Measurements from ENCODE around the gene MICAL1.
A peak's percentile ranks its signal among the peaks of the same experiment; 100 is the strongest.

MICAL1 gene

GRCh38 chr6:109488001-109488400 is 32.4 kb upstream of the MICAL1 start:
- no peak overlapping the region for H2AK5ac ChIP-seq (ENCODE audit: low read length)
- no peak overlapping the region for H4K8ac ChIP-seq (ENCODE audit: low read depth, low read length)
- H4K91ac ChIP-seq (ENCODE audit: low read depth, low read length), result no peak overlapping the region
- H3K27ac ChIP-seq (ENCODE audit: low read depth, low read length), result no peak overlapping the region
- no peak overlapping the region for H3K23ac ChIP-seq (ENCODE audit: low read length)
- H3K79me2 ChIP-seq (ENCODE audit: control insufficient read depth, insufficient read depth, low read length, poor library complexity), result no peaks in the 10 kb centered on the region
- no peaks in the 10 kb centered on the region for H3K79me1 ChIP-seq (ENCODE audit: low read length)
- no peak overlapping the region for H4K12ac ChIP-seq (ENCODE audit: low read depth, low read length)
- H3K4me2 ChIP-seq (ENCODE audit: low read length), result no peak overlapping the region
- H2BK12ac ChIP-seq (ENCODE audit: low read length), result no peak overlapping the region
- H3K4me3 ChIP-seq (ENCODE audit: low read depth, low read length), result no peak overlapping the region
- no peak overlapping the region for H3K9ac ChIP-seq (ENCODE audit: low read length)
- H3K4ac ChIP-seq (ENCODE audit: low read depth, low read length), result no peak overlapping the region
- H3K9me3 ChIP-seq (ENCODE audit: insufficient read depth, low read depth, low read length), result no peaks in the 10 kb centered on the region
- no peak overlapping the region for H2BK5ac ChIP-seq (ENCODE audit: low read depth, low read length, poor library complexity)
- H3K4me1 ChIP-seq (ENCODE audit: control insufficient read depth in 1 of 2, insufficient read depth in 2 of 2, low read length in 2 of 2), result no peaks in the 10 kb centered on the region
- H2AFZ ChIP-seq (ENCODE audit: insufficient read depth, low read length, poor library complexity), result no peak overlapping the region
- DNase-seq, result no peak
- no peak overlapping the region for H3K18ac ChIP-seq (ENCODE audit: low read length)
- H3K27me3 ChIP-seq (ENCODE audit: insufficient read depth, low read length), result no peaks in the 10 kb centered on the region
- H3K14ac ChIP-seq (ENCODE audit: low read length), result no peak overlapping the region
- no peaks in the 10 kb centered on the region for H3K36me3 ChIP-seq (ENCODE audit: control insufficient read depth in 1 of 2, insufficient read depth in 2 of 2, low read length in 2 of 2)
- H2BK120ac ChIP-seq (ENCODE audit: insufficient read depth, low read length, poor library complexity), result no peak overlapping the region

- no peak overlapping the region for H3K4me3 ChIP-seq (ENCODE audit: low read depth, low read length)
- H3K4ac ChIP-seq (ENCODE audit: low read depth, low read length), result no peak overlapping the region
- H2AK5ac ChIP-seq (ENCODE audit: low read length), result no peak overlapping the region
- H2BK12ac ChIP-seq (ENCODE audit: low read length), result no peak overlapping the region
- H3K9ac ChIP-seq (ENCODE audit: low read length), result no peak overlapping the region
- no peak overlapping the region for H3K14ac ChIP-seq (ENCODE audit: low read length)
- peaks cover 5% of the 10 kb centered on the region for H3K79me1 ChIP-seq (ENCODE audit: low read length)
- H4K12ac ChIP-seq (ENCODE audit: low read depth, low read length), result no peak overlapping the region
- H3K36me3 ChIP-seq (ENCODE audit: control insufficient read depth in 1 of 2, insufficient read depth in 2 of 2, low read length in 2 of 2), result peaks cover 0 to 3% of the 10 kb centered on the region in 2 experiments
- WGBS (ENCODE audit: extremely low coverage, insufficient coverage, insufficient read length), result no CpG with 5 or more reads among the region's 1 CpG
- H2BK120ac ChIP-seq (ENCODE audit: insufficient read depth, low read length, poor library complexity), result no peak overlapping the region
- H3K4me1 ChIP-seq (ENCODE audit: control insufficient read depth in 1 of 2, insufficient read depth in 2 of 2, low read length in 2 of 2), result peaks cover 0 to 3% of the 10 kb centered on the region in 2 experiments
- H3K23ac ChIP-seq (ENCODE audit: low read length), result no peak overlapping the region
- no peaks in the 10 kb centered on the region for H3K27me3 ChIP-seq (ENCODE audit: insufficient read depth, low read length)
- no peak overlapping the region for H3K18ac ChIP-seq (ENCODE audit: low read length)
- no peak overlapping the region for H2AFZ ChIP-seq (ENCODE audit: insufficient read depth, low read length, poor library complexity)
- H3K27ac ChIP-seq (ENCODE audit: low read depth, low read length), result no peak overlapping the region
- H3K9me3 ChIP-seq (ENCODE audit: insufficient read depth, low read depth, low read length), result no peaks in the 10 kb centered on the region
- H3K79me2 ChIP-seq (ENCODE audit: control insufficient read depth, insufficient read depth, low read length, poor library complexity), result peaks cover 3% of the 10 kb centered on the region
- H2BK5ac ChIP-seq (ENCODE audit: low read depth, low read length, poor library complexity), result no peak overlapping the region
- H3K4me2 ChIP-seq (ENCODE audit: low read length), result no peak overlapping the region
- H4K91ac ChIP-seq (ENCODE audit: low read depth, low read length), result no peak overlapping the region
- peak; percentile 18 to 66 for DNase-seq
- H4K8ac ChIP-seq (ENCODE audit: low read depth, low read length), result no peak overlapping the region
Measured at GRCh38 chr6:109486068-109486467, 30.5 kb upstream of the MICAL1 start.

- H3K18ac ChIP-seq (ENCODE audit: low read length), result no peak overlapping the region
- H3K79me1 ChIP-seq (ENCODE audit: low read length), result peaks cover 5% of the 10 kb centered on the region
- DNase-seq, result no peak
- H2AK5ac ChIP-seq (ENCODE audit: low read length), result no peak overlapping the region
- no peak overlapping the region for H4K8ac ChIP-seq (ENCODE audit: low read depth, low read length)
- no peak overlapping the region for H2BK120ac ChIP-seq (ENCODE audit: insufficient read depth, low read length, poor library complexity)
- no peaks in the 10 kb centered on the region for H3K27me3 ChIP-seq (ENCODE audit: insufficient read depth, low read length)
- no peak overlapping the region for H3K4me2 ChIP-seq (ENCODE audit: low read length)
- no peak overlapping the region for H2BK12ac ChIP-seq (ENCODE audit: low read length)
- peaks cover 3% of the 10 kb centered on the region for H3K79me2 ChIP-seq (ENCODE audit: control insufficient read depth, insufficient read depth, low read length, poor library complexity)
- no peak overlapping the region for H3K4ac ChIP-seq (ENCODE audit: low read depth, low read length)
- no CpG with 5 or more reads among the region's 3 CpGs for WGBS (ENCODE audit: extremely low coverage, insufficient coverage, insufficient read length)
- H3K36me3 ChIP-seq (ENCODE audit: control insufficient read depth in 1 of 2, insufficient read depth in 2 of 2, low read length in 2 of 2), result peaks cover 0 to 6% of the 10 kb centered on the region in 2 experiments
- H3K14ac ChIP-seq (ENCODE audit: low read length), result no peak overlapping the region
- no peaks in the 10 kb centered on the region for H3K9me3 ChIP-seq (ENCODE audit: insufficient read depth, low read depth, low read length)
- no peak overlapping the region for H3K23ac ChIP-seq (ENCODE audit: low read length)
- H4K12ac ChIP-seq (ENCODE audit: low read depth, low read length), result no peak overlapping the region
- H3K27ac ChIP-seq (ENCODE audit: low read depth, low read length), result no peak overlapping the region
- no peak overlapping the region for H3K4me3 ChIP-seq (ENCODE audit: low read depth, low read length)
- H2BK5ac ChIP-seq (ENCODE audit: low read depth, low read length, poor library complexity), result no peak overlapping the region
- no peak overlapping the region for H2AFZ ChIP-seq (ENCODE audit: insufficient read depth, low read length, poor library complexity)
- H4K91ac ChIP-seq (ENCODE audit: low read depth, low read length), result no peak overlapping the region
- no peak overlapping the region for H3K9ac ChIP-seq (ENCODE audit: low read length)
- peaks cover 0 to 3% of the 10 kb centered on the region in 2 experiments for H3K4me1 ChIP-seq (ENCODE audit: control insufficient read depth in 1 of 2, insufficient read depth in 2 of 2, low read length in 2 of 2)
Measured at GRCh38 chr6:109485266-109485935, 29.8 kb upstream of the MICAL1 start.

GRCh38 chr6:109484122-109484521 is 28.6 kb upstream of the MICAL1 start:
- Histone ChIP-seq H3K23ac (ENCODE audit: low read length) (no peak overlapping the region), H2BK12ac (ENCODE audit: low read length) (no peak overlapping the region), H3K4me2 (ENCODE audit: low read length) (no peak overlapping the region), H3K4me3 (ENCODE audit: low read depth, low read length) (no peak overlapping the region), H2BK120ac (ENCODE audit: insufficient read depth, low read length, poor library complexity) (no peak overlapping the region), H2AK5ac (ENCODE audit: low read length) (no peak overlapping the region), H3K4me1 (ENCODE audit: control insufficient read depth in 1 of 2, insufficient read depth in 2 of 2, low read length in 2 of 2) (peaks cover 0 to 3% of the 10 kb centered on the region in 2 experiments), H3K36me3 (ENCODE audit: control insufficient read depth in 1 of 2, insufficient read depth in 2 of 2, low read length in 2 of 2) (peaks cover 0 to 6% of the 10 kb centered on the region in 2 experiments), H2BK5ac (ENCODE audit: low read depth, low read length, poor library complexity) (no peak overlapping the region), H3K4ac (ENCODE audit: low read depth, low read length) (no peak overlapping the region), H3K27ac (ENCODE audit: low read depth, low read length) (no peak overlapping the region), H3K79me1 (ENCODE audit: low read length) (peaks cover 5% of the 10 kb centered on the region), H3K79me2 (ENCODE audit: control insufficient read depth, insufficient read depth, low read length, poor library complexity) (peaks cover 3% of the 10 kb centered on the region), H3K9me3 (ENCODE audit: insufficient read depth, low read depth, low read length) (no peaks in the 10 kb centered on the region), H4K12ac (ENCODE audit: low read depth, low read length) (no peak overlapping the region), H3K18ac (ENCODE audit: low read length) (no peak overlapping the region), H4K91ac (ENCODE audit: low read depth, low read length) (no peak overlapping the region), H4K8ac (ENCODE audit: low read depth, low read length) (no peak overlapping the region), H3K27me3 (ENCODE audit: insufficient read depth, low read length) (no peaks in the 10 kb centered on the region), H2AFZ (ENCODE audit: insufficient read depth, low read length, poor library complexity) (no peak overlapping the region), H3K14ac (ENCODE audit: low read length) (no peak overlapping the region), H3K9ac (ENCODE audit: low read length) (no peak overlapping the region)
- WGBS (ENCODE audit: extremely low coverage, insufficient coverage, insufficient read length), result no CpG with 5 or more reads among the region's 3 CpGs
- DNase-seq, result no peak

Measured in trophoblast cell (in vitro differentiated cells and primary cell).